NK-92 (cell line): ENCODE results near the gene GRM4.
"Not testable (repeated sequence)": the region's sequence is repeated elsewhere in the genome, so short reads cannot be mapped to it uniquely, and the experiment has no call there.

Experiments
- DNase-seq: peaks from one replicate; lab custom pipeline; 2025; ENCODE audit not compliant: unreplicated experiment; lab: John Stamatoyannopoulos, UW

The GRM4 gene

DNA sequence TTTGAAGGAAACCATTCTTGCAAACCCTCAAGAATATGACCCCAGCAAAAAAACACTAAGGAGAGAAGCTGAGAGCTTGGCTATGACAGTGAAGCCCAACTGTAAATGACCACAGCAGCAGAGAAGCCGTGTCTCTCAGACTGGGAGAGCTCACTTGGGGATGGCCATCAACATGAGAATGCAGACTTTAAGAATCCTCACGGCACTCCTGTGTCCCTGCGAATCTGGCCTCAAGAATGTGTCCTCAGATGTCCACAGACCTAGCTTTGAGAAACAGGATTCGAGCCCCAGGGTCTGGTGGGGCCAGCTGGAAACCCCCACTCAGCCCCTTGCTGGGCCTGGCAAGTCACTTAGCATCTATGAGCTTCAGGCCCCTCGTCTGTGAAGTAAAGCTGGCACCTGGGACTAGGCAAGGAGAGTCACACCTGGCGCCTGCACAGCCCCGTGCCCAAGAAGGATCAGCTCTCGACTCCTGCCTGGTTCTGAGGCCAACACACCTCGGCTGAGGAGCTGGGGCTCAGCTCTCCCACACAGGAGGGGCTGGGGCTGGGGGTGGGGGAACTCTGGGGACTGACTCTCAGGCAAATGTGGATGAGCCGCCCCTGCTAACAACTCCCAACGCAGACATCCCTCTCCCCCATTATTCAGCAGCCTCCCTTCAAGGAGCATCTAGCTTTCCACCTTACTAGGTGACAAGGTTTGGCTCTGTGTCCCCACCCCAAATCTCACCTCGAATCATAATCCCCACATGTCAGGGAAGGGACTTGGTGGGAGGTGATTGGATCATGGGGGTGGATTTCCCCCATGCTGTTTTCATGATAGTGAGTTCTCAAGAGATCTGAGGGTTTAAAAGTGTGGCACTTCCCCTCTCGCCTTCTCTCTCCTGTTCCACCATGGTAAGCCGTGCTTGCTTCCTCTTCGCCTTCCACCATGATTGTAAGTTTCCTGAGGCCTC lies 97.7 kb downstream of the GRM4 start:
- no peak for DNase-seq

DNA sequence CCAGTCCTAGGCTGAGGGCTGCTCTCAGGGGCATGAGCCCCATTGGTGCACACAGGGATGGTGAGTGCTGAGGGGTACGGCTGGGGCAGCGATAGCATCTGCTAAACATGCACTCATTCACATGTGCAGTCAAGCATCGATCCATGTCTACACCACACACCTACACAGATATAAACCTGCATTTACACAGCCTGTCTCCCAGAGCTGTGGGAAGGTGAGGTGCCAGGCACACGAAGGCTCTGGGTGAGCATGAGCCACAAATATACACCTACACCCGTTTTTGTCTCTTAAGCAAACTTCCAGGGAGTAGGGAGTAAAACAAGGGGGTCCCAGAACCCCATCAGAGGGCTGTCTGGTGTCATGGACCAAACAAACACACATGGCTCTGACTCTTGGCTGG lies 99.3 kb downstream of the GRM4 start:
- DNase-seq = no peak

DNA sequence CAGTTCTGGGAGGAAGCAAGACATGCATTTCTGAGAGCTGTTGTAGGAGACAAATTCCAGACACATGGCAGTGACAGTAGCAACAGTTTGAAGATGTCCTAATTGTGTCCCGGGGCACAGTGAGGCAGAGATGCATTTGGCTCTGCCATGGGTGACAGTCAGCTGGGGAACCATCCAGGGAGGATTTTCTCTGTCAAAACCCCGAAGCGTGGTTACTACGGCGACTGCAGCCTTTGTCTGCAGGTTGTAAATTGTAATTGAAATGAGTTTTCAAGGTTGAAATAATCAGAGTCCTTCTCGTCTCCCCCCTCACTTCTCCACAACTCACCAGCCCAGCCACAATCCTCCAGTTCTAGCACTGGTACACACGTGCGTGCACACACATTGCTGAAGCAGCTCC lies 100.1 kb downstream of the GRM4 start:
- no peak for DNase-seq

DNA sequence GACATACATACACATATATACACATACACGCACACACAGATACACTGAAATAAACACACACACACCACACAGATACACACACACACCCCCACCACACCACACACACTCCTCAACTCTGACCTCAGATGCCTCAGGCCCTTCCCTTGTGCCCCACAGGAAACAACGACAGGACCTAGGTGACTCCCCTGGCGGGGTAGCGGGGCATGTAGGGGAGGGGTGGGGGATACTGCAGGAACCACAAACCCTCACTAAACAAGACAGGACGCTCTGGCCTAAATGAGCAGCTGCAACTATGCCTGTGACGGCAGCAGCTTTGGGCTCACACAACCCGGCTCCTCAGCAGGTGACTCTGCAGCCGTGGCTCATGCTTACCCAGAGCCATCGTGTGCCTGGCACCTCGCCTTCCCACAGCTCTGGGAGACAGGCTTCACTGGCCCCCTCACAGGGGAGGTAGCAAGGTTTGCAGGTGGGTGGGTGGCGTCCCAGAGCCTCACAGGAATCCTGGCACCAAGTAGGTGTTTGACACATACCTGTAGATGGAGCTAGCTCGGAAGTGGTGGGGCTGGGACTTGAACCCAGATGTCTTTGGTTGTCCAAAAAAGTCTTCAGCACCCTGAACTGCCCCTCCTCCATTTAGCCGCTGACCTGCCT lies 100.8 kb downstream of the GRM4 start:
- DNase-seq = no peak

DNA sequence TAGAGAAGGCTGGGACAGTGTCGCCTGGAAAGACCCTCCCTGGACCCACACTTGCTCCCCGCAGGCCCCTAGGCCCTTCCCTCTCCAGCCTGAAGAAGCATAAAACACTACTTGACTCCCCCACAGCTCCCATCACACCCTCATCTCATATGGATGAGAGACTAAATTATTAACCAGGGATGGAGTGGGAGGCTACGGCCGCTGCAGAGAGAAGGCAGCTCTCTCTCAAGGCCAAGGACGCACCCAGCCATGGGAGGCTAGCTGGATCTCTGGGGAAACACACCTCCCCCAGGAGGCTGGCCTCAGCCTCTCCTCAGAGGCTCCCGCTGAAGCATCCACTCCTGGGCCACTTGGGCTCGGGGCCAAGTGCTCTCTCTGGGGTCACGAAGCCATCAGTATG lies 102.5 kb downstream of the GRM4 start:
- no peak for DNase-seq

DNA sequence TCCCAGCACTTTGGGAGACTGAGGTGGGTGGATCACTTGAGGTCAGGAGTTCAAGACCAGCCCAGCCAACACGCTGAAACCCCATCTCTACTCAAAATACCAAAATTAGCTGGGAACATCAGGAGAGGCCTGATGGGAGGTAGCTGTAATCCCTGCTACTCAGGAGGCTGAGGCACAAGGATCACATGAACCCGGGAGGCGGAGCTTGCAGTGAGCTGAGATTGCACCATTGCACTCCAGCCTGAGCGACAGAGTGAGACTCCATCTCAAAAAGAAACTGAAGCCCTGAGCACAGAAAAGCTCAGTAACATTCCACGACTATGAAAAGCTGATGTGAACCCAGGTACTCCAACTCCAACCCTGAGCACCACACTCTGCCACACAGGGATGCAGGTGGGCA lies 103.9 kb downstream of the GRM4 start:
- DNase-seq = not testable (repeated sequence)

DNA sequence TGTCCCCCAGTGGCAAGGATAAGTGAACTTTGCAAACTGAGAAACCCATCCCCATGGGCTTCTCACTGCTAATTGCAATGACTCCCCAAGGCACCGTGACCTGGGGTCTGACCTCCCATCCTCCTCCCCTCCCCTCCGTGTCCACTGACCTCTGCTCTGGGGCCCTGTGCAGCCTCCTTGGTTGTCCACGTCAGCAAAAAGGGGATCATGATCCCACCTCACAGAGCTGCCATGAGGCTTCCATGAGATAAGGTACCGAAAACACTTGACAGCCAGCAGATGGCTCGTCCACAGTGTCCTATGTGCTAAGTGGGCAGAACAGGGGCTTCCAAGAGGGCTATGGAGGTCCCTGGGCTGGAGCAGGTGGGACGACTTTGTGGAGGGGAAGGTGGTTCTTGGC lies 104.5 kb downstream of the GRM4 start:
- DNase-seq = no peak

DNA sequence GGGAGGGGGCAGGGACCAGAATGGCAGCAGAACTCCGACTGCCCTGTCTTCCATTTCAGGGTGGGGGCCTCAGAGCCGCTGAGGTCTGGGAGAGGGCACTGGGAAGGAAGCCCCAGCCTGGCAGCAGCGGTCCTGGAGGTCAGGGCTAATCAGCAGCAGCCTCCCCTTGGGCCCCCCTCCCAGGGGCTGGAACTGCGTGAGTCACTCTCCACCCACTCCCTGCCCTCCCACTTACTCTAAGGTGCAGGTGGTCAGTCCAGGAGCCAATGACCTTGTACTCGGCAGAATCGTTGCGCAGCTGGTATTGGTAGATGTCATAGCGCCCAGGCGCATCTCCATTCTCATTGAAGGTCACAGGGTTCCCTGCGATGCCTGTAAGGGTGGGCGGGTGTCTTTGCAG lies 105.9 kb downstream of the GRM4 start:
- DNase-seq = no peak

DNA sequence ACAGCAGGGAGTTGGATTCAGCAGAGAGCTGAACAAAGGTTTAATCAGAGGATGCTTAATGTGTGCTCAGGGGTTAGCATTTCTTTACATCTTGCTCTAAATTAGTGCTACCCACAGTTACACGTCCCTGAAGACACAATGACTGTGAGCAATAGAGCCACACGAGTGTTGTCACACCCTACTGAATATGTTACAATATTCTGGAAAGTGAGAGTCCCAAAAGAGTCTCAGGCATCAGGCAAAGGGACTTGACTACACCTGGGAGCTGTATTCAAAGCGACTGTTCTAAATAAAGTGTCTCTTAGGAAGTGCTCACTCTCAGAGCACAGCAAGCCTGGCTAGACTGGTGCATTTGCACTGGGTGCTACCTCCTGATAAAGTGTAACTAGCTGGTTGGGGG lies 108.7 kb downstream of the GRM4 start:
- DNase-seq = no peak

DNA sequence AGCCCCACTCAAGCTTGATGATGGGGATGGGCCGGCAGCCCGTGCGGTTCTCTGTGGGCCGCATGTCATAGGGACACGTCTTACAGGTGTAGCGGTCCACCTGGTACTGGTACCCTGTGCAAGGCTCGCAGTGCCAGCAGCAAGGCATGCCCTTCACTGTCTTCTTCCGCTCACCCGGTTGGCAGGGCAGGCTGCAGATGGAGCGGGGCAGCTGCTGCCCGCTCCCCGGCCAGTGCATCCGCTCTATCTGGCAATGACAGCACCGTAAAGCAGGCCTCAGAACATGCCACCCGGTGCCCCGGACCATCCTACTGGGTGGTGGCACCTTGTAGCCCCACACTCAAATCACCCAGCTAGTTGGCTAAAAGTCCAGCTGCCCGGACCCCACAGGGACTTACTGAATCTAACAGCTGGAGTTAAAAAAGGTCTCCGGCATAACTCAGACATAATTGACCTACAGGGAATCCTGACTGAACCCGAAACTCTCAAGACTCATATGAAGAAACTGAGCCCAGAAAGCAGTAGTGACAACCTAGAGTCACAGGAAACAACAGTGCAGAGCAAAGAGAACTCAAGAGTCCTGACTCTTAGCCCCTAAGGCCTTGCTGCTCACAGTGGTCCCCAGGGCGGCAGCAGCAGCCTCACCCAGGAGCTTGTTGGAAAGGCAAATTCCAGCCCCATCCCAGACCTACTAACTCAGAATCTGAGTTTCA lies 109.4 kb downstream of the GRM4 start:
- no peak for DNase-seq

DNA sequence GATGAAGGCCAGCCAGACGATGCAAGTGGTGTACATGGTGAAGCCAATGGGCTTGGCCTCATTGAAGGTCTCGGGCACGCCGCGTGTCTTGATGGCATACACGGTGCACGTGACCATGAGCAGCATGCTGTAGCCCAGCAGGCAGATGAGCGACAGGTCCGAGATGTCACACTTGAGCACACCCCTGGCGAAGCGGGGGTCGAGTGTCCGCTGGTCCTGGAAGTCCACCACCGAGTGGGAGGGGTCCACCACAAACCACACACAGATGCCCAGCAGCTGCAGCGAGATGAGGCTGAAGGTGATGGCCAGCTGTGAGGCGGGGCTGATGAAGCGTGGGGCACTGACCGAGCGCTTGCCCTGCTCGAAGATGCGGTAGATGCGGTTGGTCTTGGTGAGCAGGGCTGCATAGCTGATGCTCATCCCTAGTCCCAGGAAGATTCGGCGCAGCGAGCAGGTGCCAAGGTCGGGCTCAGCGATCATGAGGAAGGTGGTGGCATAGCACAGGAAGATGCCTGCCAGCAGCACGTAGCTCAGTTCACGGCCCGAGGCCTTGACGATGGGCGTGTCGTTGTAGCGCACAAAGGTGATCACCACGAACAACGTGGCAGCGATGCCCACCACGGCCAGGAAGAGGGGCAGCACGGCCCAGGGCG lies 110.1 kb downstream of the GRM4 start:
- no peak for DNase-seq

DNA sequence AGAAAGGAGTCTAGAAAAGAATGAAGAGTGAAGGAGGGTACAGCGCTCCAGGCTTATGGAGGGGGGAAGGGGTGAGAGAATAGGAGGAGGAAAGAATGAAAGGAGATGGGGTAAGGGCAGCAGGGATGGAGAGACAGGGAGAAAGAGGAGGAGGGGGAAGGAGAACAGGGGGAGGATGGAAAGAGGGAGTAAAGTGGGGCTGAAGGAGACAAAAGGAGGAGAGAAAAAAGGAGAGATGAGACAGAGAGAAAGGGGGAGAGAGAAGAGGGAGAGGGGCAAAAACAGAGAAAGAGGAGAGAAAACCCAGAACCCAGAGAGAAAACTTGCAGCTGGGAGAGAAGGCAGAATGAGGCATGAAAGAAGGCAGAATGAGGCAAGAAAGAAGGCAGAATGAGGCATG lies 110.7 kb downstream of the GRM4 start:
- no peak for DNase-seq

DNA sequence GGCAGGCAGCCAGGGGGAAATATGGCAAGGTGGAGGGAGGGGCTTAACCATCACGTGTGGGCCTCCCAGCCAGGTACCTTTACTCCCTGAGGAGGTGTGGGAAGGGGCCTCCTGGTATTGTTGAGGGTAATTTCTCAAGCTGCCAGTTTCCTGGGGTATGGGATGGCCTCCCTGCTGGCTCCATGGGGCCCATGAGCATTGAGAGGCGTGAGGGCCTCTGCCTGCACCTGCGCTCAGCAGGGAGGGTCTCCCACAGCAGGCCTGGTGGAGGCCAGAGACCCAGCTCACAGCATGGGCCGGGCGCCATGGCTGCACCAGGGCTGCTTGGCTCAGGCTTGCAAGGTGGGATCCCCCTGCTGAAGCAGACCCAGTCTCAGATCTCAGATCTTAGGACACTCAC lies 113.0 kb downstream of the GRM4 start:
- no peak for DNase-seq

DNA sequence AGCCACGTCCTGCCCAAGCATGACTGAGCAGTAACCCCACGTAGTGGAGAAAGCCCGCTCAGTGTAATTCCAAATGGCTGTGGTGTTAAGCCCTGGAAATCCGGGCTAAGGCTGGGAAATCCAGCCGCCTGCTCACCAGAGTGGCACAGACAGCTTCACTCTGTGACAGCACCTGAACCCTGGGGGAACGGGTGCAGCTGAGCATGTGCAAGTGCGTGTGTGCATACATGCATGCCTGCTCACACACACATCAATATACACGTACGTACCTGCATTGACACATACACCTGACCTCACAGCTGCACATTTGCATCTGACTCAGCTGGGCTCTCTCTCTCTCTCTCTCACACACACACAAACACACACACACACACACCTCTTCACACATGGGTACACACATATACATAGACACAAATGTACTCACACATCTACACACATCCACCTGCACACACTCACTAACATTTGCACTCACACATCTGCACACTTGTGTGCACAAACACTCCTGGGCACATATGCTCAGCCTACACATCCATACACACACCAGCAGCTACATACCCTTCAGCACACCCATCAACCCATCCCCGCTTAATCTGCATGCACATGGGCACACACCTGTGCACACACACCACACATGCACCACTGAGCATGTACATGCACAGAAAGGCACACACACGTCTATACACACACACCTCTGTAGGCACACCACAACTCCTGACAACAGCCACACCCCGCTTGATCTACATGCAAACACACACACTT lies 114.1 kb downstream of the GRM4 start:
- DNase-seq = no peak

DNA sequence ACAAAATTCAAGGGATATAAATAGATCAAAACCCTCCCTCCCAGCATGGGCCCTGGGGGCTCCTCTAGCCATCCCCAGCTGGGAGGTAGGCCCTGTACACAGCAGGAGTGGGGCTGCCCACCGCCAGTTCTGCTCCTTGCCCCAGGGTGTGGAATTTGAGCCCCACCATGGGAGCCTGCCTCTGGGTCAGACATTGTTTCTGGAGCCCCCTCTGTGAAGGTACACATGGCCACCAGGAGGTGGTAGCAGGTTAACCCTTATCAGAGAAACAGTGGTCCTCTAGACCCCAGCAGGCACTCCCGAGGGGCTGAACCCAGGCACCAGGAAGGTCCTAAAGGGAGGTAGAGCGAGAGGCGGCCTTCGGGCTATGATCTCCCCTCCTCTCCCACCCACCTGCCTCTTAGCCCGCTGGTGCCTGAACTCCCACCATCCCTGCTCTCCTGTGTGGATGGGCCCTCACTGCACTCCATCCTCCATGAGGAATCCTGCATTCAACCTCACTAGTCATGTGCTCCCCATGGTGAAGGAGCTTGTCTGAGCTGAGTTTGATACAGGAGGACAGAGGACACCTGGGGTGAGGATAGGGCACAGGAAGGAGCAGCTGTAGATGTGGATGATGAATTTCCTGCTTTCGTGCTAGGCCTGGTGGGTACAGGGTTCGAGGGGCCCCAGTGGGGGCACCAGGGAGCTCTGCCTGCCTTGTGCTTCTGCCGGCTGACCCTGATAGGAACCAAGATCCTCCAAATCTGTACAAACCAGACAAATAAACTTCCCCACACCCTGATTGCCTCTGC lies 114.9 kb downstream of the GRM4 start:
- DNase-seq = no peak

DNA sequence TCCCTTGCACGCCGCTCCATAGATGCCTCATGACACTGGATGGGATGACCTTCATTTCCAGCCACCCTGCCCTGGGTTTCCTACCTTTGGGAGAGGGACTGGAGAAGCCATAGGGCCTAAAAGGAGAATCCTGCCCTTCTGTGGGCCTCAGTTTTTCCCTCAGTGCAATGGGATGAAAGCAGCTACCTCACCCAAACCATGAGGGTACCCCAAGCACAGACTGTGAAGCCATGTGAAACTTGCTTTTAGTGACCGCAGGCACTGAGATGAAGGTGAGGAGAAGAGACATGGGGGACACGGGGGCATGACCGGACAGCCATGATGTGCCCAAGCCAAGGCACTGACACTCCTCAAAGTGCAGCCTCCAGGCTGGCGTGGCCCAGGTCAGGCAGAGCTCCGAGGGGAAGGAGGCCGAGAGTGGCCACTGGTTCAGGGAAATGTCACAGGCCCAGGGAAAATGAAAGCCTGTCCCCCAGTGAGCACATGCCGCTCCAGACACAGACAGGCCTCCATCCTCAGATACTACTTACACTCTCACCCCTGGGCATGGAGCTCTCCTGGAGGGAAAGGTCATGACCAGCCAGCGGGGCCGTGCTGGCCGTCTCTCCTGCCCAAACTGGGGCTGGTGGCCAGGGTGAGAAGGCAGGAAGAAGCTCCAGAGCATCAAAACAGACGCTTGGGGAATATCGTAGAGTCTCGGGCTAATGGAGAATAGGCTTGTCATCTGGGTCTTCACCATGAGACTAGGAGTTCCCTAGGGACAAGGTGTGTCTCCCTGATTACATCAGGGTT lies 116.2 kb downstream of the GRM4 start:
- no peak for DNase-seq

DNA sequence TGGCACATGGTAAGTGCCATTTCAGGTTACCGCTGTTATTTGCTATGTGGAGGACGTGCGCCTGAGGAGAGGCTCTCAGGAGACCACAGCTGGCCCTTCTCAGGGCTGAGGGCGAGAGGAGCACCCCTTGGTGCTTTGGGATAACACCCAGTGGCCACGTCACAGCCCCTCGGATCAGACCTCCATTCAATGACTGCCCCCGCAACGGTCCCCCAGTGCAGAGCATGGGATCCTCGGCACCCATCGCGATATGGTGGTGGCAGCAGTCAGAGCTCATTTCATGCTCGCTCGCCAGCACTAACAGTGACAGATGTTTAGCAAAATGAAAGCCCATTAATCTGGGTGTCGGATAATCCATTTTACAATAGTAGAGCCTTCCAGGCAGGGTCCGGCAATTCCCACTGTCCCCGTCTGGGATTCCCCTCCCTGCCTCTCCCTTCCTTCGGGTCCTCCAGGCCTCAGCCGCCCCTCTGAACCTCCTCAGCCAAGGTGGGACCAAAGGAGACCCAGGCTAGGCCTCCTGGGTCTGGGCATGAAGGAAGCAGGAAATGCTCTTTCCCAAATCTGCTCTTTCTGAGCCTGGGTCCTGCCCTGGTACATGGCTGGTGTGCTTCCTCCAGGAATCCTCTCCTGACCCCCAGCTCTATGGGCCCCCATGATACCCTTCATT lies 117.1 kb downstream of the GRM4 start:
- DNase-seq = no peak

DNA sequence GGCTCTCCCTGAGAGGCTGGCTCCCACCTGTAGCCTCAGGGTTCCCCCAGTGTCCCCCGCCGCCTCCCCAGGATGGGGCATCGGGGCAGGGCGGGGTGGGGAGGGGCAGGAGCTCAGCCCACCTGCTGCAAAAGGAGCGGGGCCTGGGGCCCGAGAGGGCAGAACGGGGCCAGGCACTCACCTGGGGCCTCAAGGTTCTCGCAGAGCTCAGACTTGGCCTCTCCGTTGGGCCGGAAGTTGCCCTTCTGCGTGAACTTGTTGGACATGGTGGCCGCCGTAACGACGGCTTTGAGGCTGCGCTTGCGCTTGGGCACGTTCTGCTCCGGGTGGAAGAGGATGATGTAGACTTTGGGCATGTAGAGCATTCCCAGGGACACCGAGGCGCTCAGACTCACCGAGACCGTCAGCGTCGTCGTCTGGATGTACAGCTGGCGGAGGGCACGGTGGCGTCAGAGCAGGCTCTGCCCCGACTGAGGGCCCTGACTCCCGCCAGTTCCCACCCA lies 117.9 kb downstream of the GRM4 start:
- DNase-seq = no peak
